HepG2 (cell line): ENCODE results near the gene KLC4. TPM values are rescaled to one million over a fixed set of nuclear protein-coding genes. Genes with fewer than 3 reads are reported as not detected.

ENCODE experiments used
- ETV6 ChIP-seq: sonication (generic); formaldehyde crosslinking; conservative IDR thresholded peaks from 2 replicates; pipeline ENCODE4 v1.4.0; 2020; ENCODE audit warnings: missing genetic modification reagents
- HMG20A ChIP-seq: IDR thresholded peaks from 2 replicates; pipeline ENCODE4 v1.6.1; 2016; ENCODE audit warnings: borderline replicate concordance
- RXRB ChIP-seq: IDR thresholded peaks from 2 replicates; pipeline ENCODE4 v1.6.1; 2016; ENCODE audit warnings: borderline replicate concordance, missing genetic modification reagents, missing compliant biosample characterization
- ZBTB7B ChIP-seq: sonication (generic); formaldehyde crosslinking; IDR thresholded peaks from 2 replicates; pipeline ENCODE4 v1.4.0; 2020; ENCODE audit warnings: missing genetic modification reagents
- ZEB1 ChIP-seq: IDR thresholded peaks from 2 replicates; pipeline ENCODE4 v1.6.1; 2012; ENCODE audit warnings: mild to moderate bottlenecking, low read depth, inconsistent platforms; ENCODE audit not compliant: insufficient replicate concordance
- ZNF224 ChIP-seq: sonication (generic); formaldehyde crosslinking; IDR thresholded peaks from 2 replicates; pipeline ENCODE4 v1.5.0; 2020; ENCODE audit warnings: mild to moderate bottlenecking, missing genetic modification reagents
- ZNF3 ChIP-seq: IDR thresholded peaks from 2 replicates; pipeline ENCODE4 v1.7.0; 2017; ENCODE audit warnings: inconsistent platforms
- polyA plus RNA-seq, 8 experiments: library from polyadenylated mRNA; depleted of rRNA in 3 of 8; stranded (reverse) in 7 of 8; unstranded in 1 of 8; fragments of >200 nt; fragmentation: Illumina TruSeq in 4 of 8; extraction: Trizol in 4 of 8; gene quantifications; 2 replicates each; pipeline versions ENCODE4 v1.2.1 to v1.2.3, GENCODE V29; 2011 to 2016; ENCODE audit warnings: low read depth in 4 of 8, missing spikeins in 1 of 8, mixed read lengths in 1 of 8; ENCODE audit not compliant: insufficient read depth in 1 of 8
- total RNA-seq, 5 experiments: library from RNA; depleted of rRNA; stranded (reverse); fragments of >200 nt; fragmentation: Illumina TruSeq; extraction: Trizol; gene quantifications; 2 replicates each; pipeline ENCODE4 v1.2.3, GENCODE V29; 2016; ENCODE audit warnings: low read depth in 1 of 5
- TF ChIP-seq, protein P1 (sequence below): IDR thresholded peaks from 2 replicates; pipeline ENCODE4 v1.6.1; 2016; ENCODE audit warnings: low read depth
- TF ChIP-seq, protein P2 (sequence below): sonication (generic); formaldehyde crosslinking; IDR thresholded peaks from 2 replicates; pipeline ENCODE4 v1.4.0; 2020; ENCODE audit warnings: missing genetic modification reagents, borderline replicate concordance
- TF ChIP-seq, protein P3 (sequence below): sonication (generic); formaldehyde crosslinking; IDR thresholded peaks from 2 replicates; pipeline ENCODE4 v1.4.0; 2020; ENCODE audit warnings: missing genetic modification reagents, borderline replicate concordance
- TF ChIP-seq, protein P4 (sequence below): IDR thresholded peaks from 2 replicates; pipeline ENCODE4 v1.6.1; 2016; ENCODE audit warnings: low read depth, control low read depth

The KLC4 gene
- total and polyA plus RNA-seq, 2 of the 13 experiments (the other 11 are each of a cell fraction or from before 2014, with no cell fraction given) = 45.4 to 70.4 TPM

DNA sequence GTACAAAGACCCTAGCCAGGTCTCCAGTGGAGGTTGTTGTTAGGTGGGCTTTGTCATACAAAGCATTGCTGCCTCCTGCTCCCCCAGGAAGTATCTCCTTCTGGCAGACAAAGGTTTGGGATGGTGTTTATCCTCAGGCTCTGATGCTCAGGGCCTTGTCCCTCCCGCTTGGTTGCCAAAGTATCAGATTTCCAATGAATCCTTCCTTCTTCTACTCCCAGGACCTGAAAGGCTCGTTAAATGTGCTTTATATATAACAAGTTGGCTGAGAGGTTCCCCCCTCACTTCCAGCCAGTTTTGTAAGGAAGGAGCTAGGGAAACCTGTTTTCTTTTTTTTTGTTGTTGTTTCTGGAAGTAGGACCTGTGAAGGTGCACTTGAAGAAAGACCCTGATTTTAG is 31.1 kb downstream of the KLC4 start (continued):
- TF ChIP-seq, protein P1, sequence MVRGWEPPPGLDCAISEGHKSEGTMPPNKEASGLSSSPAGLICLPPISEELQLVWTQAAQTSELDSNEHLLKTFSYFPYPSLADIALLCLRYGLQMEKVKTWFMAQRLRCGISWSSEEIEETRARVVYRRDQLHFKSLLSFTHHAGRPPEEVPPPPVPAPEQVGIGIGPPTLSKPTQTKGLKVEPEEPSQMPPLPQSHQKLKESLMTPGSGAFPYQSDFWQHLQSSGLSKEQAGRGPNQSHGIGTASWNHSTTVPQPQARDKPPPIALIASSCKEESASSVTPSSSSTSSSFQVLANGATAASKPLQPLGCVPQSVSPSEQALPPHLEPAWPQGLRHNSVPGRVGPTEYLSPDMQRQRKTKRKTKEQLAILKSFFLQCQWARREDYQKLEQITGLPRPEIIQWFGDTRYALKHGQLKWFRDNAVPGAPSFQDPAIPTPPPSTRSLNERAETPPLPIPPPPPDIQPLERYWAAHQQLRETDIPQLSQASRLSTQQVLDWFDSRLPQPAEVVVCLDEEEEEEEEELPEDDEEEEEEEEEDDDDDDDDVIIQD (CRISPR knock-in tag) = 0 out of 2 replicates have a peak, but pooled peaks have one; percentile 5
- TF ChIP-seq RXRB (CRISPR knock-in tag) = no peak
- TF ChIP-seq, protein P2, sequence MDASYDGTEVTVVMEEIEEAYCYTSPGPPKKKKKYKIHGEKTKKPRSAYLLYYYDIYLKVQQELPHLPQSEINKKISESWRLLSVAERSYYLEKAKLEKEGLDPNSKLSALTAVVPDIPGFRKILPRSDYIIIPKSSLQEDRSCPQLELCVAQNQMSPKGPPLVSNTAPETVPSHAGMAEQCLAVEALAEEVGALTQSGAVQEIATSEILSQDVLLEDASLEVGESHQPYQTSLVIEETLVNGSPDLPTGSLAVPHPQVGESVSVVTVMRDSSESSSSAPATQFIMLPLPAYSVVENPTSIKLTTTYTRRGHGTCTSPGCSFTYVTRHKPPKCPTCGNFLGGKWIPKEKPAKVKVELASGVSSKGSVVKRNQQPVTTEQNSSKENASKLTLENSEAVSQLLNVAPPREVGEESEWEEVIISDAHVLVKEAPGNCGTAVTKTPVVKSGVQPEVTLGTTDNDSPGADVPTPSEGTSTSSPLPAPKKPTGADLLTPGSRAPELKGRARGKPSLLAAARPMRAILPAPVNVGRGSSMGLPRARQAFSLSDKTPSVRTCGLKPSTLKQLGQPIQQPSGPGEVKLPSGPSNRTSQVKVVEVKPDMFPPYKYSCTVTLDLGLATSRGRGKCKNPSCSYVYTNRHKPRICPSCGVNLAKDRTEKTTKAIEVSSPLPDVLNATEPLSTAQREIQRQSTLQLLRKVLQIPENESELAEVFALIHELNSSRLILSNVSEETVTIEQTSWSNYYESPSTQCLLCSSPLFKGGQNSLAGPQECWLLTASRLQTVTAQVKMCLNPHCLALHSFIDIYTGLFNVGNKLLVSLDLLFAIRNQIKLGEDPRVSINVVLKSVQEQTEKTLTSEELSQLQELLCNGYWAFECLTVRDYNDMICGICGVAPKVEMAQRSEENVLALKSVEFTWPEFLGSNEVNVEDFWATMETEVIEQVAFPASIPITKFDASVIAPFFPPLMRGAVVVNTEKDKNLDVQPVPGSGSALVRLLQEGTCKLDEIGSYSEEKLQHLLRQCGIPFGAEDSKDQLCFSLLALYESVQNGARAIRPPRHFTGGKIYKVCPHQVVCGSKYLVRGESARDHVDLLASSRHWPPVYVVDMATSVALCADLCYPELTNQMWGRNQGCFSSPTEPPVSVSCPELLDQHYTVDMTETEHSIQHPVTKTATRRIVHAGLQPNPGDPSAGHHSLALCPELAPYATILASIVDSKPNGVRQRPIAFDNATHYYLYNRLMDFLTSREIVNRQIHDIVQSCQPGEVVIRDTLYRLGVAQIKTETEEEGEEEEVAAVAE (CRISPR knock-in tag) = 0 out of 2 replicates have a peak, but pooled peaks have one; percentile 5
- TF ChIP-seq, protein P3, sequence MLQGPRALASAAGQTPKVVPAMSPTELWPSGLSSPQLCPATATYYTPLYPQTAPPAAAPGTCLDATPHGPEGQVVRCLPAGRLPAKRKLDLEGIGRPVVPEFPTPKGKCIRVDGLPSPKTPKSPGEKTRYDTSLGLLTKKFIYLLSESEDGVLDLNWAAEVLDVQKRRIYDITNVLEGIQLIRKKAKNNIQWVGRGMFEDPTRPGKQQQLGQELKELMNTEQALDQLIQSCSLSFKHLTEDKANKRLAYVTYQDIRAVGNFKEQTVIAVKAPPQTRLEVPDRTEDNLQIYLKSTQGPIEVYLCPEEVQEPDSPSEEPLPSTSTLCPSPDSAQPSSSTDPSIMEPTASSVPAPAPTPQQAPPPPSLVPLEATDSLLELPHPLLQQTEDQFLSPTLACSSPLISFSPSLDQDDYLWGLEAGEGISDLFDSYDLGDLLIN (CRISPR knock-in tag) = no peak
- no peak; the same call in 1 of the 2 replicates for TF ChIP-seq ETV6 (CRISPR knock-in tag)
- TF ChIP-seq ZEB1 = no peak
- TF ChIP-seq, protein P4, sequence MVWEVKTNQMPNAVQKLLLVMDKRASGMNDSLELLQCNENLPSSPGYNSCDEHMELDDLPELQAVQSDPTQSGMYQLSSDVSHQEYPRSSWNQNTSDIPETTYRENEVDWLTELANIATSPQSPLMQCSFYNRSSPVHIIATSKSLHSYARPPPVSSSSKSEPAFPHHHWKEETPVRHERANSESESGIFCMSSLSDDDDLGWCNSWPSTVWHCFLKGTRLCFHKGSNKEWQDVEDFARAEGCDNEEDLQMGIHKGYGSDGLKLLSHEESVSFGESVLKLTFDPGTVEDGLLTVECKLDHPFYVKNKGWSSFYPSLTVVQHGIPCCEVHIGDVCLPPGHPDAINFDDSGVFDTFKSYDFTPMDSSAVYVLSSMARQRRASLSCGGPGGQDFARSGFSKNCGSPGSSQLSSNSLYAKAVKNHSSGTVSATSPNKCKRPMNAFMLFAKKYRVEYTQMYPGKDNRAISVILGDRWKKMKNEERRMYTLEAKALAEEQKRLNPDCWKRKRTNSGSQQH (CRISPR knock-in tag) = 0 out of 2 replicates have a peak, but pooled peaks have one; percentile 8
- TF ChIP-seq HMG20A = no peak
- 0 out of 2 replicates have a peak, but pooled peaks have one; percentile 8 for TF ChIP-seq ZBTB7B (CRISPR knock-in tag)
- TF ChIP-seq ZNF3 = no peak
- 0 out of 2 replicates have a peak, but pooled peaks have one; percentile 3 for TF ChIP-seq ZNF224 (CRISPR knock-in tag)
